Stimulated activated CD4-positive, alpha-beta T cell treated with anti-CD3 and anti-CD28 coated beads, Interleukin-4, amount 100 ng/mL, for 1 hour (primary cell): ENCODE data around the gene HADH.
"Not testable (repeated sequence)": the region's sequence is repeated elsewhere in the genome, so short reads cannot be mapped to it uniquely, and the experiment has no call there.

Experiments used
- DNase-seq: peaks from one replicate; pipeline ENCODE4 v3.0.0-alpha.2; 2020

The HADH gene

GRCh38 chr4:107989537-107990386 lies at the start of gene HADH:
Gene HADH (plus strand): TSS chr4:107989889. CDS start chr4:107989933, 44 bp downstream.
- DNase-seq: peak; percentile 94

GRCh38 chr4:107945809-107946208 lies 43.9 kb upstream of the HADH start:
- DNase-seq: no peak

- no peak for DNase-seq
Observed at GRCh38 chr4:107950746-107951540, 38.7 kb upstream of the HADH start.

GRCh38 chr4:107951551-107951950 lies 38.1 kb upstream of the HADH start:
- DNase-seq: no peak

GRCh38 chr4:107956011-107956410 lies 33.7 kb upstream of the HADH start:
- no peak for DNase-seq

- DNase-seq: no peak
Observed at GRCh38 chr4:107966903-107967302, 22.8 kb upstream of the HADH start.

GRCh38 chr4:107967519-107967918 lies 22.2 kb upstream of the HADH start:
- DNase-seq: not testable (repeated sequence)

GRCh38 chr4:107967921-107968320 lies 21.8 kb upstream of the HADH start:
- DNase-seq: not testable (repeated sequence)

- DNase-seq: no peak
Observed at GRCh38 chr4:107970063-107970798, 19.5 kb upstream of the HADH start.

- DNase-seq: no peak
Observed at GRCh38 chr4:107972605-107973004, 17.1 kb upstream of the HADH start.

- DNase-seq: no peak
Observed at GRCh38 chr4:107974523-107974922, 15.2 kb upstream of the HADH start.

GRCh38 chr4:107977482-107977881 lies 12.2 kb upstream of the HADH start:
- DNase-seq: no peak

- no peak for DNase-seq
Observed at GRCh38 chr4:107977966-107978705, 11.6 kb upstream of the HADH start.

- no peak for DNase-seq
Observed at GRCh38 chr4:107978716-107979451, 10.8 kb upstream of the HADH start.

- no peak for DNase-seq
Observed at GRCh38 chr4:107987916-107988762, 1.6 kb upstream of the HADH start.

GRCh38 chr4:107988763-107989035 lies 990 bp upstream of the HADH start:
- no peak for DNase-seq

- DNase-seq: no peak
Observed at GRCh38 chr4:107989162-107989536, 540 bp upstream of the HADH start.

GRCh38 chr4:107991945-107992630 lies 2.4 kb downstream of the HADH start:
- no peak for DNase-seq

- no peak for DNase-seq
Observed at GRCh38 chr4:107993969-107994368, 4.3 kb downstream of the HADH start.

- no peak for DNase-seq
Observed at GRCh38 chr4:107994894-107995293, 5.2 kb downstream of the HADH start.
